ENCODE results near the gene TP53TG3F. TPM values are rescaled to one million over a fixed set of nuclear protein-coding genes. Genes with fewer than 3 reads are reported as not detected.

TP53TG3F gene
- 0.07 to 0.14 TPM in 2 of 5 replicates, not detected in the others for total RNA-seq (2022; extraction: Qiagen RNA extraction; ENCODE audit: low read depth)

GRCh38 chr16:33459312-33459711 is at the start of gene TP53TG3F:
TP53TG3F (plus strand) TSS chr16:33459612; CDS start chr16:33459680, 68 bp downstream.

Other genes with a start within 250 kb of the TP53TG3F start
- not detected in 5 replicates for gene TP53TG3E, start 155.3 kb upstream of the TP53TG3F start, total RNA-seq (2022; extraction: Qiagen RNA extraction; ENCODE audit: low read depth)
- 0.26 to 0.34 TPM in 2 of 5 replicates, not detected in the others for gene TP53TG3B, start 98.8 kb upstream of the TP53TG3F start, total RNA-seq (2022; extraction: Qiagen RNA extraction; ENCODE audit: low read depth)

Measured in A549 treated with GW870086 at 1 μM for 4 hours (cell line).